ENCODE data around the gene PTCHD4.

The PTCHD4 gene

GRCh38 chr6:48078120-48078519 is 32.9 kb downstream of the PTCHD4 start:
- ATAC-seq = no peak

GRCh38 chr6:48075181-48075580 is 35.8 kb downstream of the PTCHD4 start:
- H3K27me3 Mint-ChIP-seq = no peaks in the 10 kb centered on the region
- ATAC-seq = no peak
- no peaks in the 10 kb centered on the region for H3K4me1 Mint-ChIP-seq
- no peaks in the 10 kb centered on the region for H3K36me3 Mint-ChIP-seq
- H3K27ac Mint-ChIP-seq = no peak overlapping the region
- H3K4me3 Mint-ChIP-seq = no peak overlapping the region
- no peaks in the 10 kb centered on the region for H3K9me3 Mint-ChIP-seq

More at GRCh38 chr6:48078120-48078519, 32.9 kb downstream of the PTCHD4 start:
- H3K36me3 Mint-ChIP-seq = no peaks in the 10 kb centered on the region
- H3K9me3 Mint-ChIP-seq = no peaks in the 10 kb centered on the region
- no peaks in the 10 kb centered on the region for H3K27me3 Mint-ChIP-seq
- H3K4me3 Mint-ChIP-seq = no peak overlapping the region
- no peak overlapping the region for H3K27ac Mint-ChIP-seq
- no peaks in the 10 kb centered on the region for H3K4me1 Mint-ChIP-seq

GRCh38 chr6:48073976-48074767 is 36.8 kb downstream of the PTCHD4 start:
- H3K27ac Mint-ChIP-seq = no peak overlapping the region
- no peaks in the 10 kb centered on the region for H3K36me3 Mint-ChIP-seq
- no peak for ATAC-seq
- H3K4me3 Mint-ChIP-seq = no peak overlapping the region
- H3K27me3 Mint-ChIP-seq = no peaks in the 10 kb centered on the region
- H3K9me3 Mint-ChIP-seq = no peaks in the 10 kb centered on the region
- no peaks in the 10 kb centered on the region for H3K4me1 Mint-ChIP-seq

- Mint-ChIP-seq H3K4me3 (no peak overlapping the region), H3K9me3 (no peaks in the 10 kb centered on the region), H3K36me3 (no peaks in the 10 kb centered on the region), H3K4me1 (no peaks in the 10 kb centered on the region), H3K27me3 (no peaks in the 10 kb centered on the region), H3K27ac (no peak overlapping the region)
- ATAC-seq = no peak
Measured at GRCh38 chr6:48071833-48072232, 39.2 kb downstream of the PTCHD4 start.

- H3K27me3 Mint-ChIP-seq = no peaks in the 10 kb centered on the region
- ATAC-seq = no peak
- H3K4me1 Mint-ChIP-seq = no peaks in the 10 kb centered on the region
- no peak overlapping the region for H3K4me3 Mint-ChIP-seq
- H3K36me3 Mint-ChIP-seq = no peaks in the 10 kb centered on the region
- H3K9me3 Mint-ChIP-seq = peaks cover 3% of the 10 kb centered on the region
- H3K27ac Mint-ChIP-seq = no peak overlapping the region
Measured at GRCh38 chr6:48069280-48069679, 41.7 kb downstream of the PTCHD4 start.

- no peaks in the 10 kb centered on the region for H3K4me1 Mint-ChIP-seq
- H3K9me3 Mint-ChIP-seq = peaks cover 3% of the 10 kb centered on the region
- peak; percentile 34 for ATAC-seq
- no peak overlapping the region for H3K4me3 Mint-ChIP-seq
- no peaks in the 10 kb centered on the region for H3K27me3 Mint-ChIP-seq
- no peak overlapping the region for H3K27ac Mint-ChIP-seq
- H3K36me3 Mint-ChIP-seq = no peaks in the 10 kb centered on the region
Measured at GRCh38 chr6:48068278-48069251, 42.4 kb downstream of the PTCHD4 start.

GRCh38 chr6:48067886-48068277 is 43.1 kb downstream of the PTCHD4 start:
- H3K36me3 Mint-ChIP-seq = no peaks in the 10 kb centered on the region
- H3K27me3 Mint-ChIP-seq = no peaks in the 10 kb centered on the region
- no peaks in the 10 kb centered on the region for H3K4me1 Mint-ChIP-seq
- no peak for ATAC-seq
- no peak overlapping the region for H3K27ac Mint-ChIP-seq
- H3K4me3 Mint-ChIP-seq = no peak overlapping the region
- peaks cover 3% of the 10 kb centered on the region for H3K9me3 Mint-ChIP-seq

GRCh38 chr6:48067148-48067712 is 43.8 kb downstream of the PTCHD4 start:
- Mint-ChIP-seq H3K27ac (no peak overlapping the region), H3K9me3 (peaks cover 3% of the 10 kb centered on the region), H3K4me3 (no peak overlapping the region), H3K4me1 (no peaks in the 10 kb centered on the region), H3K36me3 (no peaks in the 10 kb centered on the region), H3K27me3 (no peaks in the 10 kb centered on the region)
- ATAC-seq = no peak

GRCh38 chr6:48061265-48061990 is 49.6 kb downstream of the PTCHD4 start:
- H3K4me1 Mint-ChIP-seq = no peaks in the 10 kb centered on the region
- H3K27me3 Mint-ChIP-seq = no peaks in the 10 kb centered on the region
- no peak overlapping the region for H3K27ac Mint-ChIP-seq
- no peak overlapping the region for H3K4me3 Mint-ChIP-seq
- ATAC-seq = no peak
- peaks cover 3% of the 10 kb centered on the region for H3K9me3 Mint-ChIP-seq
- no peaks in the 10 kb centered on the region for H3K36me3 Mint-ChIP-seq

Measured in stimulated activated memory B cell treated with anti-CD40 and anti-IgM and Interleukin-4, amounts not matched to agents 10 μg/mL and 1 μg/mL and 100 μg/mL, for 72 hours (primary cell).